ENCODE results near the gene LHFPL6. TPM values are rescaled to one million over a fixed set of nuclear protein-coding genes. Genes with fewer than 3 reads are reported as not detected.

Gene LHFPL6
- total RNA-seq, 1 experiment from 2014 or later, result 25.7 TPM

- TF ChIP-seq CTCF (IDR thresholded peaks at IDR 0.05) (no peak), SIN3A (IDR thresholded peaks at IDR 0.05; ENCODE audit: borderline replicate concordance, insufficient read depth, low read depth, low read length) (no peak), TCF7L2 (IDR thresholded peaks at IDR 0.05; ENCODE audit: low read depth, low read length) (no peak), REST (IDR thresholded peaks at IDR 0.05; ENCODE audit: insufficient read depth in 1 of 2, low read depth in 2 of 2, low read length in 1 of 2) (no peak), POLR2AphosphoS5 (IDR thresholded peaks at IDR 0.05; ENCODE audit: low read depth, low read length) (no peak)
- no peak overlapping the region for H3K4me3 ChIP-seq (ENCODE audit: low read depth in 2 of 2, low read length in 2 of 2)
- H3K9me3 ChIP-seq (ENCODE audit: control insufficient read depth, insufficient read depth, low read depth, low read length), result no peaks in the 10 kb centered on the region
- H3K36me3 ChIP-seq (ENCODE audit: control insufficient read depth, insufficient read depth, low read length), result no peaks in the 10 kb centered on the region
- no peak overlapping the region for H3K27ac ChIP-seq (ENCODE audit: low read length)
- ATAC-seq, result no peak
- no peak for DNase-seq (ENCODE audit: low read depth, low spot score)
- in situ Hi-C loops (cut with HindIII; ENCODE audit: low pct_unique_long_range_greater_than_20kb, low sequenced_read_pairs) (no loop called here), intact Hi-C loops (cut with micrococcal nuclease; ENCODE audit: unreplicated experiment) (no loop called here)
- no peaks in the 10 kb centered on the region for H3K4me1 ChIP-seq (ENCODE audit: control insufficient read depth, insufficient read depth, low read length)
- CTCF ChIA-PET, result no interaction called here
- POLR2A ChIA-PET, result no interaction called here
- H3K27me3 ChIP-seq (ENCODE audit: control insufficient read depth, insufficient read depth, low read length), result no peaks in the 10 kb centered on the region
- BruUV-seq (replicated peaks), result no TSS peak
These were observed 133.3 kb downstream of the LHFPL6 start for GRCh38 chr13:39469676-39470075.

GRCh38 chr13:39468306-39468705, 134.7 kb downstream of the LHFPL6 start:
- H3K27me3 ChIP-seq (ENCODE audit: control insufficient read depth, insufficient read depth, low read length), result no peaks in the 10 kb centered on the region
- TF ChIP-seq SIN3A (IDR thresholded peaks at IDR 0.05; ENCODE audit: borderline replicate concordance, insufficient read depth, low read depth, low read length), result no peak
- TF ChIP-seq TCF7L2 (IDR thresholded peaks at IDR 0.05; ENCODE audit: low read depth, low read length), result no peak
- no peak for TF ChIP-seq POLR2AphosphoS5 (IDR thresholded peaks at IDR 0.05; ENCODE audit: low read depth, low read length)
- intact Hi-C loops (cut with micrococcal nuclease; ENCODE audit: unreplicated experiment) (no loop called here), in situ Hi-C loops (cut with HindIII; ENCODE audit: low pct_unique_long_range_greater_than_20kb, low sequenced_read_pairs) (no loop called here)
- no TSS peak for BruUV-seq (replicated peaks)
- H3K4me1 ChIP-seq (ENCODE audit: control insufficient read depth, insufficient read depth, low read length), result no peaks in the 10 kb centered on the region
- no peaks in the 10 kb centered on the region for H3K9me3 ChIP-seq (ENCODE audit: control insufficient read depth, insufficient read depth, low read depth, low read length)
- POLR2A ChIA-PET, result no interaction called here
- ATAC-seq, result no peak
- H3K36me3 ChIP-seq (ENCODE audit: control insufficient read depth, insufficient read depth, low read length), result no peaks in the 10 kb centered on the region
- DNase-seq (ENCODE audit: low read depth, low spot score), result no peak
- H3K27ac ChIP-seq (ENCODE audit: low read length), result no peak overlapping the region
- no peak overlapping the region for H3K4me3 ChIP-seq (ENCODE audit: low read depth in 2 of 2, low read length in 2 of 2)
- CTCF ChIA-PET, result no interaction called here

GRCh38 chr13:39463611-39464010, 139.4 kb downstream of the LHFPL6 start:
- POLR2A ChIA-PET, result no interaction called here
- ATAC-seq (no peak), DNase-seq (ENCODE audit: low read depth, low spot score) (no peak)
- no peaks in the 10 kb centered on the region for H3K36me3 ChIP-seq (ENCODE audit: control insufficient read depth, insufficient read depth, low read length)
- intact Hi-C loops (cut with micrococcal nuclease; ENCODE audit: unreplicated experiment) (no loop called here), in situ Hi-C loops (cut with HindIII; ENCODE audit: low pct_unique_long_range_greater_than_20kb, low sequenced_read_pairs) (no loop called here)
- TF ChIP-seq REST (IDR thresholded peaks at IDR 0.05; ENCODE audit: insufficient read depth in 1 of 2, low read depth in 2 of 2, low read length in 1 of 2), result no peak
- TF ChIP-seq TCF7L2 (IDR thresholded peaks at IDR 0.05; ENCODE audit: low read depth, low read length), result no peak
- H3K27me3 ChIP-seq (ENCODE audit: control insufficient read depth, insufficient read depth, low read length), result no peaks in the 10 kb centered on the region
- H3K27ac ChIP-seq (ENCODE audit: low read length), result no peak overlapping the region
- H3K4me1 ChIP-seq (ENCODE audit: control insufficient read depth, insufficient read depth, low read length), result no peaks in the 10 kb centered on the region
- no TSS peak for BruUV-seq (replicated peaks)
- CTCF ChIA-PET, result no interaction called here
- no peaks in the 10 kb centered on the region for H3K9me3 ChIP-seq (ENCODE audit: control insufficient read depth, insufficient read depth, low read depth, low read length)
- no peak overlapping the region for H3K4me3 ChIP-seq (ENCODE audit: low read depth in 2 of 2, low read length in 2 of 2)

Data from Panc1 (cell line).